Erythroblast (primary cell): ENCODE measurements around the gene RNU5D-1.
"Not testable (repeated sequence)": the region's sequence is repeated elsewhere in the genome, so short reads cannot be mapped to it uniquely, and the experiment has no call there.

Experiments used
- DNase-seq, 2 experiments: peaks; one replicate each; lab custom pipeline; 2025; lab: John Stamatoyannopoulos, UW
- GATA1 ChIP-seq: IDR thresholded peaks from 2 replicates; pipeline ENCODE4 v1.6.1; 2011; ENCODE audit warnings: low read depth, mild to moderate bottlenecking, control low read depth, low read length, moderate library complexity
- POLR2A ChIP-seq: IDR thresholded peaks from 2 replicates; pipeline ENCODE4 v1.6.1; 2011; ENCODE audit warnings: mild to moderate bottlenecking, low read length

The RNU5D-1 gene

DNA sequence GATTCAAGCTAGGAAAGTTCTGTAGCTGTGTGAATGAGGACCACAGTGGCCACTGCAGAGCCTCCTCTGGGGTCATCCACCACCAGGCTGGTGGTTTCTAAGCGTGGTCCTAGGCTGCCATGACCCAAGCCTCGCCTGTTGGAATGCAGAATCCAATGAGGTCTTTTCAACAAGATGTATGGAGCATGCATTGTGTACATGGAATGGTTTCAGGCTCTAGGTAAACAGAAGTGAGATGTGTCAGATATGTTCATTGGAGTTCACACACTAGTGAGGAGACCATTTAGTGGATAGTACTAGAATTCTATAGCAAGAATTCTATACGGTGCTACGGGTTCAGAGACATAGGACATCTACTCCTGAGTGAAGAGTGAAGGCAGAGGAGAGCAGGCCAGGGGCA, 10.7 kb downstream of the RNU5D-1 start:
- no peak for DNase-seq
- TF ChIP-seq POLR2A (no peak), GATA1 (no peak)

DNA sequence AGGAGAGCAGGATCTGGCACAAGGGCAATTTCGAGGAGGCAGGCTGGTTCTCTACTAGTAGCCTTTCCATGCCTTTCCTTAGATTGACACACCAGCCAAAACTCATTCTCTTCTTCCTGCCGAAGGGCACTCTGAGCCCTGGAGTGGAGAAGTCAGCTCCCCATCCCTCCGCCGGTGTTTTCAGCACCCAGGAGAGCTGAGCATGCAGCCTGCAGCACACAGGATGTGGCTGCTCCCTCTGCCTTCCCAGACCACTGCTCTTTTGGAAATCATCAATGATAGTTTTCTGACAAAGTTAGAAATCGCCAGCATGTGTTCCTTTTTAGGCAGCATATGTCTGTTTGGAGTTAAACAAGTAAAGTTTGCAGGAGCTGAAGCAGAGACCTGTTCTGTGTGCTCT, 11.7 kb downstream of the RNU5D-1 start:
- TF ChIP-seq GATA1 (no peak), POLR2A (no peak)
- DNase-seq = no peak

DNA sequence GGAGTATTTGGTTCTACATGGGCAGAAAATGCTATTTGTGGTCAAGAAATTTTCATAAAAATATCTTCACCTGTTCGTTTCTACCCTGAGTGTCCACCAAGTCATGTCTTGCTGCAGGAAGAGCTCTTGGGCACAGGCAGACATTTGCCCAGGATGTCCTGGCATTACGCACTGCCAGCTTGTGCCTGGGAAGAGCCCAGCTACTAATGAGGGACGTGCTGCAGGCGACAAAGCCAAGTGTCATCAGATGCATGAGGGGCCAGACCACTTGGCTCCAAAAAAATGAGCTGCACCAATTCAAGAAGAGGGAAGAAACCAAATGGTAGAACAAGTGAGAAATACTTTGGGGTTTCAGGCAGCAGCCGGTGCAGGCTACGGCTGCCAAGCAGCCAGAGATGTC, 12.9 kb downstream of the RNU5D-1 start:
- DNase-seq = no peak
- TF ChIP-seq GATA1 (no peak), POLR2A (no peak)

DNA sequence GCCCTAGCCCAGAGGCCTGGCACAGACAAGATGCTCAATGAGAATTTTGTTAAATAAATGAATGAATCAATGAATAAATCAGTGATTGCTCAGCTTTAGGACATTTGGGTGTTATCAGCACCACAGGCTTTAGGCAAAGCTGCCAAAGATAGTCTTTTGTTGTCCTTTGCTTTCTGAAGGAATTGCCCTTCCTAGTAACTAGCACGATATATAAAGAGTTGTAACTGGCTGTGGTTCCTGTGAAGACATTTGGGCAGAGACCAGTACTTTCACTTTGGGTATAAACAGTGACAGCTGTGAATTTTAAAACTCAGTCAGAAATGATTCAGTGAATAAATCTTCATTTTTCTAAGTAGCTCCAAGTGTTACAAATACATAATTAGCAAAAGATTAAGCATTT, 13.3 kb downstream of the RNU5D-1 start:
- no peak for DNase-seq
- TF ChIP-seq GATA1 = no peak
- TF ChIP-seq POLR2A = no peak

DNA sequence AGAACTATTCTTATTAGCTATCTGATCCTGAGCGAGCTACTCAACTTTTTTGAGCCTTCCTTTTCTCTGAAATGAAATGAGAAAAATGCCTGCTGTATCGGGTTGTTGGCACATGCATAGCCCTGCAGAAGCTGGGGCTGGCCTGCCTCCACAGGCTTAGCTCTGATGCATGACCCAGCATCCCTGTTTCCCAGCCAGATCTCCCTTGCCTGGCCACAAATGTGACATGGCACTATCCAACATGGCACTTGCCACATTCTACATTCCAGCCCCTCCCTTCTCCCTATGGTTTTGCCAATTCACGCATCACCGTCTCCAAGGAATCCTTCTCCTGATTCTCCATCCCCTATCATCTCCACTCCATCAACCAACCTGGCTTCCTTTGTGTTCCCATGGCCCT, 13.8 kb downstream of the RNU5D-1 start:
- TF ChIP-seq POLR2A (no peak), GATA1 (no peak)
- no peak for DNase-seq

DNA sequence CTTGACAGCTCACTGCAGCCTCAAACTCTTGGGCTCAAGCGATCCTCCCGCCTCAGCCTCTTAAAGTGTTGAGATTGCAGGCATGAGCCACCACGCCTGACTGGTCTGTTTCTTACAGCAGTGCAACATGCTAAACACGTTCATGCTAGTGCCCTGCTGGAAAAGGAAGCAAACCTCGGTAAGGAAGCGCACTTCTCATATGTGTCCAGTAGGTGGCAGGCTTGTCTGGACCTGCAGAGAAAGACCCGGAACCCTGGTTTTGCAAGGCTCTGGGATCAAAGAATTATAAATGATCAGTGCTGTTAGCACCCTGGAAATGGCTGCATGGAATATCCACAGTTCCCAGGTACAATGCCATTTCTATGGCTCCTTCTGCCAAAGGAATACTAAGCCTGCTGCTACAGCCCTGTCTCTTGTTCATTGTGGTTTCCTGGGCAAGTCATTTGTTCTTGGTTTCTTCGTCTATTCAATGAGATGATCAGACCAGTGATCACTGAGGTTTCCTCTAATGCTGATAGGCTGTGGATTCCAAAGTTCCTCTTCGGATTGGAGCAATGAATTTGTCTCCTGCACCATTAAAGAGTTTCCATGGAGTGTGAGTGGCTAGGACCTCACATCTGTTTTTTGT, 15.9 kb downstream of the RNU5D-1 start:
- peak; percentile 73 to 82 for DNase-seq
- TF ChIP-seq GATA1 (no peak), POLR2A (no peak)

DNA sequence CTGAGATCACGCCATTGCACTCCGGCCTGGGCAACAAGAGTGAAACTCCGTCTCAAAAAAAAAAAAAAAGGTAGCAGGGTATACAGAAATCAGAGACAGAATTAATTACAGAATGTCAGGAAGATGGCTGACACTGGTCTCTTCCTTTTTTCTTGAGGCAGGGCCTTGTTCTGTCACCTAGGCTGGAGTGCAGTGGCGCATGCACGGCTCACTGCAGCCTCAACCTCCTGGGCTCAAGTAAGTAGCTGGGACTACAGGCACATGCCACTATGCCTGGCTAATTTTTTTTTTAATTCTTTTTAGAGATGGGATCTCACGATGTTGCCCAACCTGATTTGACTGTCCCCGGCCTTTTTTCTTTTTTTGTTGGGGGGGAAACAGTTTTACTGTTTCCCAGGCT, 16.4 kb downstream of the RNU5D-1 start:
- TF ChIP-seq GATA1 = no peak
- no peak for TF ChIP-seq POLR2A
- no peak for DNase-seq

DNA sequence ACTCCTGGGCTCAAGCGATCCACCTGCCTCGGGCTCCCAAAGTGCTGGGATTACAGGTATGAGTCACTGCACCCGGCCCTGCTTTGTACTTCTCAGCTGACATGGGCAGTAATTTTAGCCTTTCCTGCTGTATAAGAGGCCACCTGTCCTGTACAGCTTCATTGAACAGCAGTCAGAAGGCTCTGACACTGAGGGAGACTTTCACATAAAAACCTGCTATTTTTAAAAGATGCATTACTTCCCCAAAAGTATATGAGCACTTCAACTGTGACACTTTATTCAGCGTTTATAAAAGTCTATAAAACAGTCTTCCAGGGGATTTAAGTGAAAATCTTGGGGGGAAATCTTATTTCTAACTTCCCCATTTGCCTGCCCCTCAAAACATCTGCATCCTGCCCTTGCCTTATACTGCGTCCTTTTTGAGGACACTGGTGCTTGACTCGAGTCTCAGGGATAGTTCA, 17.6 kb downstream of the RNU5D-1 start:
- DNase-seq = no peak
- no peak for TF ChIP-seq POLR2A
- no peak for TF ChIP-seq GATA1

DNA sequence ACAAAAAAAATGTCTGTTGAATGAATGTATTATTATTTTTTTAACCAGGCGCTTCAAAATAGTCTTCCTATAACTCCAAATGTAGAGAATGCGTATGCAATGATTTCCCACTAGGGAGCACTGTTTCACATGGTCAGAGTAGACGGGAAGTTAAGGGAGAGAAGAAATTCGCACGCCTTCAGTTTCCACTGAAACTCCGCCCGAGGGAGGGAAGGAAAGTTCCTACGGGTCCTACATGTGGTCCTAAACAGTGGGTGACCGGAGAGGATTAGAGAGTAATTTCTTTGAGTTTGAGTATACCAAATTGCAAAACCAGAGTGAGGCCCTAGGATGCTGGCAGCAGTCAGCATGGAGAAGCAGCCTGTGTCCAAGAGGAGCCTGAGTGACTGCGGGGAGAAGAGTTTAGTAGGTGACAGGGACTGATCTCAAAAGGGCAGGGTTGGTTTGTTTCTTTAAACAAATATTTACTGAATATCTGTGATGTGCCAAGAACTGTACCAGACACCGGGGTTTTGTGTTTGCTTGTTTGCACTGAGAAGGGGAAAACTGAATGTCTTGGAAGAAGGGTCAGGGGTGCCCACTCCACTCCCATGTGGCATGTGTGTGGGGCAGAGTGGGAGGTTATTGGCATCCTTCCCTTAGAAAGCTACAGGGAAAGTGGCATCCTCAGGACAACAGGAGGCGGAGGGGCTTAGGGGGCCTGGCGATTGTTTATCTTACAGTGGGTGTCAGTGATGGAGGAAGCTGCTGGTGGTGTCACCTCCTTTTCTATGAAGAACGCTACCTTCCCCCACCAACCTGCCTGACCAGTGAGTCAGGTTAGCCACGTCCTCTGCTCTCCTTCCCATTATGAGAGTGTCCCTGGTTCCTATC, 22.8 kb downstream of the RNU5D-1 start:
- TF ChIP-seq POLR2A (no peak), GATA1 (no peak)
- peak; percentile 38 to 55 for DNase-seq

DNA sequence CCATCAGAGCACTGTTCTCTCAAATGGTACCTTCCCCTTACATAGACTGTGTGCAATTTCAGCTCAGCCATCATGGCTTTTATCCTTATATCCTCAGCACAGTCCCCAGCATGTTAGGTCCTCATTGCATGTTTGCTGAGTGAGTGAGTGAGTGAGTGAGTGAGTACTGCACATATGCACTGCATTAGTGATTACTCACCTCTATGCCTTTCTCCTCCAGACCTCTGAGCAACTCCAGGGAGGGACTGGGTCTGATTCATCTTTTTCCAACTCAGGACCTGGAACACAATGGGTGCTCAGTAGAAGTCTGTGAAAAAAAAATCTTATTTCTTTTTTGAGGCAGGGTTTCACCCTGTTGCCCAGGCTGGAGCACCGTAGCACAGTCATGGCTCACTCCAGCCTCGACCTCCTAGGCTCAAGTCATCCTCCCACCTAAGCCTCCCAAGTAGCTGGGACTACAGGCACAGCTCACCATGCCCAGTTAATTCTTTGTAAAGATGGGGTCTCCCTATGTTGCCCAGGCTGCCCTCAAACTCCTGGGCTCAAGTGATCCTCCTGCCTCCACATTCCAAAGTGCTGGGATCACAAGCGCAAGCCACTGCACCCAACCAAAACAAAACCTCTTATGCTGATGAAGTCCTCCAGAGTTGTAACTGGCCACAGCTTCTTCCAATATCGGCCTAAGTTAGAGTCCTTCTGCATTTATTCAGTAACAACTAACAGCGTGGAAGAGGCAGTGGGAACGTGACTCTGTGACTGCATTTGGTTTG, 23.7 kb downstream of the RNU5D-1 start:
- TF ChIP-seq GATA1 (no peak), POLR2A (no peak)
- DNase-seq = no peak

DNA sequence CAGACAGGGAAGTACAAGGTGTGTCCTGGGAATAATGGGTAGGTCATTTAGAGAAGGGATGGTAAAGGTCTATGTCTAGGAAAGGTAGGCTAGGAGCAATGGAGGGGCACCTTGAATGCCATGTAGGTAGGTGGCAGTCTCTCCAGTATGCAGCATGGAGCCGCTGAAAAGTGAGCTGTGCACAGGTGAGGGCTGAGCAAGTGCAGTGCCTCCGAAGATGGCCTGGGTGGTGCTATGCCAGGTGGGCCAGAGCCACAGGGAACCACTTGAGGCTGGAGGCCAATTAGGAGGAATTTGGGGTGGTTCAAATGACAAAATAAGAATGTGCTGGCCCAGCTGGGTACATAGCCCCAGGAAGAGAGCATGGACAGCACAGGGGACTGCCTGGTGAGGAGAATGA, 25.0 kb downstream of the RNU5D-1 start:
- DNase-seq = no peak
- TF ChIP-seq POLR2A = no peak
- no peak for TF ChIP-seq GATA1

DNA sequence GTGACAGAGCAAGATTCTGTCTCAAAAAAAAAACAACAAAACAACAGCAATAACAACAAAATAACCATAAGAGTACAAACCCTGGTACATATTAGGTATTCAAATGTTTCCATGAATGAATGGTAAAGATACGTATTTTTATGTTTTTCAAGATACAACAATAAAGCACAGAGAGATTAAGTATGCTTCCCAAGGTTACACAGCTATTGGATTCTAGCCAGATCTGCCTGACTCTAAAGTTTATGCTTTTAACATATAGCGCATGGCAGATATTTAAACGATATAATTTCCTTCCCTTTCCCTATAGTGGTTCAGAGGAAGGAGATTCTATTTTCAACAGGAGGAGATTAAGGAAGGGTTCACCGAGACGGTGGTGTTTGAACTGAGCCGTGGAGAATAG, 25.5 kb downstream of the RNU5D-1 start:
- no peak for DNase-seq
- TF ChIP-seq GATA1 (no peak), POLR2A (no peak)

DNA sequence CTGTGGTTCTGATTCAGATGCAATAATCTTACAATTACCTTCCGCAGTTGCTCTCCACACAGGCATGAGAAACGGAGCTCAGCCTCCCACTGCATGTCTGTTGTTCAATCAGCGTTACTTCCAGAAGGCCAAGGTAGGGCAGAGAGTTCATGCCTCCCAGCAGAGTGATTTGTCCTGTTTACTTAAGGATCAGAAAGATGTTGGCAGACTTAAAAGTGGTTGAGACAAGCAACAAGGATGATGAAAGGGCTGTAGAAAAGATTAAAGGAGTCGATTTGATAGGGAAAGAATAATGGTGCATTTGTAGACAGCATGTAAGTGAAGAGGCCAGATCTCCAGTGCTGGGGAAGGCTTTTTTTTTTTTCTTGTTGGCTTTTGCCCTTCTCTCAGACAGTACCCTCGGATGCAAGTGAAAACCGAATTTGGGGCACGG, 29.8 kb downstream of the RNU5D-1 start:
- TF ChIP-seq GATA1 (no peak), POLR2A (no peak)
- no peak for DNase-seq

DNA sequence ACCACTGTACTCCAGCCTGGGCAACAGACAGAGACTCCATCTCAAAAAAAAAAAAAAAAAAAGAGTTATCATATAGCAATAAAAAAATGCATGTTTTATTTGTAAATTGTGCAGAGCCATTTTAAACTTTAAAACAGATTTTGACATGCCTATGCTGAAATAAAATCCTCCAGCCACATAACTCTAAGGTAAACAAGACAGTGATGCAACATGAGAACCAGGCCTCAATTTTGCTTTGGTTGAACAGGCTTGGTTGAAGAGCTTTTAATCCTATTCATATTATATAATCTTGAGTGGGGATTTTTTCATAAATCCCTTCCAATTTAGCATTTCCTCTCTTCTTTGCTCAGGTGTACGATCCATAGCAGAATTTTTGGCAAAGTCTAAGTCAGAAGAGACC, 30.4 kb downstream of the RNU5D-1 start:
- no peak for DNase-seq
- TF ChIP-seq POLR2A = no peak
- TF ChIP-seq GATA1 = no peak

DNA sequence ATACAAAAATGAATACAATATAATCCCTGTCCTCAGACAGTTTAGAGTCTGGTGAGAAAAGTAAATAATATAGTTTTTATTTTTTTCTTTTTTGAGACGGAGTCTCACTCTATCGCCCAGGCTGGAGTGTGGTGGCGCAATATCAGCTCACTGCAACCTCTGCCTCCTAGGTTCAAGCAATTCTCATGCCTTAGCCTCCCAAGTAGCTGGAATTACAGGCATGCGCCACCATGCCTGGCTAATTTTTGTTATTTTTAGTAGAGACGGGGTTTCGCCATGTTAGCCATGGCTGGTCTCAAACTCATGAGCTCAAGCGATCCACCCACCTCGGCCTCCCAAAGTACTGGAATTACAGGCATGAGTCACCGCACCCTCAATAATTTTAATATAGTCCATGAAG, 31.6 kb downstream of the RNU5D-1 start:
- not testable (repeated sequence) for DNase-seq
